SKM-1 (cell line): ENCODE measurements around the gene DACH1.

ENCODE experiments used
- DNase-seq: peaks from one replicate; lab custom pipeline; 2025; ENCODE audit not compliant: unreplicated experiment; lab: John Stamatoyannopoulos, UW

Gene DACH1

DNA sequence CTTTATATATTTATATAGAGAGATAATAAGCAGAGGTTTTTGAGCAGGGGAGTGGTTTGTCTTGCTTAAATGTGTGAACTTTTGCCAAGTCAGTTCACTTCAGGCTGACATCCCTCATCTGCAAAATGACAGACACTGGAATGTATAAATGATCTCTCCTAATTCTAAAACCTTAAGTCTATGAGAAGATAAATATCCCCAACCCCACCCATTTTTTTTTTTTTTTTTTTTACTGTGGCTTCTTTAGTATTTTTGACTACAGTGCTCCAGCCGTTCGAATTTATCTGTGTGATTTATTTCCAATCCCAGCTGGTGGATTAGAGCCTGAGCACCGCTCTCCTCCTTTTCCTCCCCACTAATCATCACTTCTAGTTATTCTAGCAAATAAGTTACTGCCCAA lies 234.8 kb downstream of the DACH1 start:
- no peak for DNase-seq

DNA sequence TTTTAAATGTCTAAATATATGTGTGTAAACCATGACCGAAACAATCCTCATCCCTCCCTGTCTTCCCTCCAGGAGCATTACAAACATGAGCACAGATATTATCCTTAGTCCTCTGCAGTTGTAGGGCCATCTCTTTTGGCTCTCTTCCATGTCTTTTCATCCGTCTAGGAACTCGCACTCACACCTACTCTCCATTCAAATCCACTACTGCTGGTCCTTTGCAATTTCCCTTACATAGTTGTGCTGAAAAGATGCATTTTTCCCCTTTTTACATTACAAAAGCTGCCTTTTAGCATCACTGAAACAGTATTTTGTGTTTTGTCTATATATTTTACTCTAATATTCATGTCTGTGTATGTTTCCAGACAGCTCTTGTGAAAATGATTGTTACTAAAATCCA lies 237.8 kb downstream of the DACH1 start:
- DNase-seq, result no peak

DNA sequence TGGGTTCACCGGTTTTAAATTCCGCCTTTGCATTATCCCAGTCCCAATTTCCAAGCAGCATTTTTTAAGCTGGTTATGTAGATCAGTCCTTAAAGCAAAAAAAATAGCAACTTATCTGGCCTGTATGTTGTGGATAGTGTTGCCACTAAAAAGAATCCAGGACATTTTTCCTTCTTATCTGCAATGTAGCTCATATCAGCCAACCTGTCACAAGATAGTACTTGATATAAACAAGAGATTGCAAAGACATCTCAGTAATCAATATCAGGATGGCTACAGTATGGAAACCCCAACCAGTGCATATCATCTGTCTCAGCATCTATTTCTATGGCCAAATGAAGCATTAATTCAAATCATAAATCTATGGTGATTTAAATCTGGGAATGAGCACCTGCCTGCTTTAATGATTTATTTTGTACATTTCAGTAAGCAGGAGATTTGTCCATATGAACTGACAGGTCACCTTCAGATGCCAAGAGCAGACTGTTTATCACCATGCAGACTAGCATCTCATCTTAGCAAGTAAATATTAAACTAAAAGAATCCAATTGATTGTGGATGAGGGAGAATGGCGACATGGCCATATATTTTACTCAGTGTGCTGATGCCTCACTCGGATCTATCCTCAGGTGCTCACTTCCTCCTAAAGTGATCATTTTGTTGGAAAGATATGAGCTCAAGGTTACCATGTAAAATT lies 240.4 kb downstream of the DACH1 start:
- DNase-seq, result no peak

DNA sequence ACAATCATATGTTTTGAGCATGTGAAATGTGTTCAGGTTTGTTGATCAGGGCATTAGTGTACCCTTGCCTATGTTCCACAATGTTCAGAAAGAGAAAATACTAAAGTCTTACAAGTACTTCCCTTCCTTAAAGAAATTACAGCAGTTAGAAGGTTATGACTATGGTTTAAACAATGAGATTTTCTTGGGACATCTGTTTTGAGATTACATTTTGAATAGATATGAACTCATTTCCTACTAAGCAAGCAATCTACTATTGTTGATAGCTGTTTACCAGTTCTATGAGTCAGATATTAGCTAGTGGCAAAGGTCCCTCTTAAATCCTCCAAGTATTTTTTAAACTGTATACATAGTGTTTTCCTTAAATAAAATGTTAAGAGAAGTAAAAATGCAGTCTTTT lies 241.3 kb downstream of the DACH1 start:
- no peak for DNase-seq

DNA sequence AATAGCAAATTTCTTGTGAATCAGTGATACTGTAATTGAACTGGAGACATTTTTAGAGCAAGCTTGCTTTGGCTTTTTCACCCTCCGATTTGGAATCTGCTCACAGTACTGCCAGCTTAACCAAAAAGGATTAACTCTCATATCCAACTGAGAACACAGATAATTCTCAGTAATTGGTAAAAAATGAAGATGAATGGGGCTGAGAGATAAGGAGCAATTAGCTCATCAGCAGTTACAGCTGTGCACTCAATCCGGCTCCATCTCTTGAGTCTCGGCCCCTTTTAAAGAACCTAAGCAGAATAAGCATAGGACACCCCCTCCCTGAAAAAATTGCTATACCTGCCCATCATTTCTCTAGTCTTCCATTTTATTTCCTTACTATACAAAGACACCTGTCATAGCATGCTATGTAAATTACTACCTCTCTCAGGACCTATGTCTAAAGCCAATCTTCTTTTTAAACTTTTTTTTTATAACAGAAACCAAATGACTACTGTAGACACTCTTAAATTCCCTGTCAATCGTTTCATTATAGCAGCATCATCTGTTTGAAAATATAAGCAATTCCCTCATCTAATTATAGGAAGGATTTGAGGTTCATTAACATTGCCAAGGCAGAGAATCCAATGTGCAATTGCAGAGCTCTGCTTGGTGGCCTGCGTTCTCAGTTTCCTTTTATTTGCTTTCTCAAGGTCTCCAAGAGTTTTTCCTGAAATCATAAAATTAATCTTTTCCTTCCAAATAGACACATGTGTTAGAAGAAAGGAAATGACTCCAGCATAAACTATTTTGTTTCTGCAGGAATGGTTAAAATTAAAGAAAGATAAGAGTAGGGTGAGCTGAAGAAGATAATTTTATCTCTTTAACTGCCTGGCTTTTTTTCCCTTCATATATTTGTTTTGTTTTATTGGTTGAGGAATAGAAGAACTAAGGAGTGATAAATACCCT lies 242.1 kb downstream of the DACH1 start:
- no peak for DNase-seq

DNA sequence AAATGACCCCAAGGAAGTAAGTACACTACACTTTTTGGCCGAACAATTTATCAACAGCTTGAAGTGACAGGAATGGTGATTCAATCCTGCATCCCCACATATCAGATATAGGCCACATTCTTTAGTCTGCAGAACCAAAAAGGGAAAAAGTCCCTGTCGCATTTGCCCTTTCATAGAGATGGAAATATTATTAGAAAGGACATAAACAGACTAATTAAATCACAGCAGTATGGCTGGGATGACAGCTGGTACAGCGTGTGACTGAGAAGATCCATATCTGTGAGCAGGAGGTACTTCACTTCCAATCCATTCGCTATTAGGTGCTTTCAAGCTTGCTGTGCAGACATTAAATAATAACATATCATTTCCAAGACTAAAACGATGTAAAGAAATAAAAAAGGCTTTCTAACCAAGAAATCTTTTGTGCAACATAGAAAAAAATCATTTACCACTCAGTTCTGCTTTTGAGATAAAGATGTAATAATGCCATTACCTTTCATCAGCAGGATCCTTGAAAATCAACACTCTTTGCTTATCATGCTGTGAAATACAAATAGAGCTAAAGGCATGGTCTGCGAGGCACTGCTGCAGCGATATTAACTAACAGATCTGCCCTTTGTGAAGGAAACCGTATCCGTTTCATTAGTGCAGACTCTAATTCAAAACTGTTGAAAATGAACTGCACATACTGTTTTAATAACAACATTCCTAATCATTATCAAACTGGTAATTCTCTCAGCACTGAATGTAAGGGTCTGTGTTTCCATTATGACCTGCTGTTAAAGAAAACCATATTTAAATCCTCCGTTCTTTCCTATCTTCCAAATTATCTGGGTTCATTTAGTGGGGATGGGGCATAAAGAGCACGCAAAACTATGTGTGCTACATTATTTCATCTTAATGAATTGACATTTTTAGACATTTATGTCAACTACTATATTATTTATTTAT lies 245.6 kb downstream of the DACH1 start:
- DNase-seq, result no peak

DNA sequence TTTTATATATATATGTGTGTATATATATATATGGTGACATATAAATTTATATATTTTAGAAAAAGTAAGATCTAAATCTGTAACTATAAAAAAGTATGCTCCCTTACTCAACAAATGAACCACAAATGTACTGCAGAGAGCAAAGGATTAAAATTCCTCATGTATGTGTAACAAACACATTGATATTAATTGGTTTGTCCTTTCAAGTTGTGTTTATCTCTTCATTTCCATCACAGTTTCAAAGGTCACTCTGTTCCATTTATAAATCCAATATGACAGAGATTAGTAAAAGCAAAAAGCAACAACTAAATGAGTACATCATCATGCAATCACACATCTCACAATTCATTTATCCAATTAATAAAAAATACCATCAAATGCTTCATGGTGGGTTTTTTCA lies 247.9 kb downstream of the DACH1 start:
- no peak for DNase-seq

DNA sequence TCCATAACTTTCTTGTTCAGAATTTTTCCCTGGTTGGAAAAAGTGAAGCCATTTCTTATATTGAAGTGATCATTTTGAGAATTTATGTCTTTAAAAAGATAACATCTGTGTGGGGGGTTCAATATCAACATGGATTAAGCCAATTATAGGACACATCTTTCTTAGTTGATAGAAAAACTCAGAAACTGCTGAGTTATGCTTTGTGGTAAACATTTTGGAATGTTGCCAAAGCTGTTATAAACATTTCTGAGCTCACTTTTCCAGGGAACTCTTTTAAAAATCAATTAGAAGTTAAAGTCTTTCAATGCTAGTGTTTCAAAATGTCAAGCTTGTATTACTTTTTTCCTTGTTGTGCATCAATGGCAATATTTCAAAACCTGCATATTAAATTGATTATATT lies 248.8 kb downstream of the DACH1 start:
- no peak for DNase-seq

DNA sequence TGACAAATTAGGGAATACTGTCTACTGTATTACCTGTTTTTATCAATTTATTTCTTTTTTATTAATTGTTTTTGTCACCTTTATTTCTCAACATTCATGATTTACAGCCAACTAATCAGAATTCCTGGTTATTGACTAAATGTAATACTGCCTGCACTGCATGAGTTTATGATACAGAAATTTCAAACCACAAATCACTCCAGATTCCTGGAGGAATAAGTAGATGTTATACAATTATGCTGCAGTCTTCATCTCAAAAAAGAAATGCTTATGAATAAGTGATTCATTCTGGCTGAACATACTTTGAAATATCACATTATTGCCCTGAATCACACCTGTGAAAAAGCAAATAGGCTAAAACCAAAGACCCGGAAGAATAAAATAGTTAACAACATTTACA lies 249.7 kb downstream of the DACH1 start:
- no peak for DNase-seq

DNA sequence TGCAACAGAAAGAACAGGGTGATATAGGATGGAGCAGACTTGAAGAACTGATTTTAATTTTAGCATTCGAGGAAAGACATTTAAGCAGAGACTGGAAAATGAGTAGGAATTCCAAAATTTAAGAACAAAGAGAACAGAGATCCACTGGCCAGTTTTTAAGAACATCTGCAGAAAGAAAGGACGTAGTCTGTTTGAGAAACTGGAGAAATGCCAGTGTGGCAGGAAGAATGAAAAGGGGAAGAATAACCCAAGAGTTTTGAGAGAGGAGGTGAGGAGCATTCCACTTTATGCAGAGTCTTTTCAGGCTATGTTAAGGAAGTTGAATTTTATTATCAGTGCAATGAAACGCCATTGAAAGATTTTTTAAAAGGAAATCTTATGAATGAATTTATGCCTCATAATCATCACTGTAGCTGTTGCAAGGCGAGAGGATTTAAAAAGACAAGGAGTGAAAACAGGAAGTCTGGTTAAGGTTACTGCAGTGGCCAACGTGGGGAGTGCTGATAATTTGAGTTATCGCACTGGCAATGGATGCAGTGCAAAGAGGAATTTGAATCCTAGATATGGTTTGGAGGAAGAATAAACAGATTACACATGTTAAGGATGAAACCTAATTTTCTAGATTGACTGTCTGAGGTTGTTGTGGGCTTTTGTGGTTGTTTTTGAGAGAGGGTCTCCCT lies 253.8 kb downstream of the DACH1 start:
- DNase-seq, result peak; percentile 38

DNA sequence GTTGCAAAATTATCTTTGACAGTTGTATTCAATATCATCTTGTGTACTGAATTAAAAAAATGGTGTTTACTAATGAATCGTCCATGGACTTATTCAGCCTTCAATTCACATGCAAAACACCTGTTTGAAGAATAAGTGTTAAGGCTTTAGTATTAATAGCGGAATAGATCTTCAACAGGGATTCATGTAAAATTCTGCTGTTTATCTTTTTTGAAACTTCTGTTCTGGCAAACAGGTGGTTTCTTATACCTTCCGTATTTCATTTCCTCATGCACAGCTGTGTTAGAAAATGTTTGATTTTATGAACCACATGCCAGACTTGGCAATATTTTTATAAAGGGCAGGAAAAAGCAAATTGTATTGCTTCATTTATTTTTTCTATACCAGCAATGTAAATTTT lies 255.7 kb downstream of the DACH1 start:
- no peak for DNase-seq

DNA sequence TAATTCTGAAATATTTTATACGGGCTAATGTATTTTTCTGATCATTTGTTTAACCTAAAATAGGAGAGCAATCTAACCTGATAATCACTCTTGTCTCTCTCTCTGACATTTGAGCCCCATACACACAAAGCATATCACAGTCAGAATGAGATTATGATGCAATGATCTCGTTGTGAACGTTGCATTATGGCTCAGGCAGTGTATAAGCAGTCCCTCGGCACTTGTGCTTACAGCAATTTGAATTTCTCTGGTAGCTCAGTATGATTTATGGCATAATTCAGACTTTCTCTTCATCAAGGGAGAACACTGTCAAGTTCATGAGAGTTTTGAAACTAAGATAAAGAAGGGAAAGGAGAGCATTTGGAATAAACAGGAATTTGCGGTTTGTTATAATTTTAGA lies 256.1 kb downstream of the DACH1 start:
- no peak for DNase-seq

DNA sequence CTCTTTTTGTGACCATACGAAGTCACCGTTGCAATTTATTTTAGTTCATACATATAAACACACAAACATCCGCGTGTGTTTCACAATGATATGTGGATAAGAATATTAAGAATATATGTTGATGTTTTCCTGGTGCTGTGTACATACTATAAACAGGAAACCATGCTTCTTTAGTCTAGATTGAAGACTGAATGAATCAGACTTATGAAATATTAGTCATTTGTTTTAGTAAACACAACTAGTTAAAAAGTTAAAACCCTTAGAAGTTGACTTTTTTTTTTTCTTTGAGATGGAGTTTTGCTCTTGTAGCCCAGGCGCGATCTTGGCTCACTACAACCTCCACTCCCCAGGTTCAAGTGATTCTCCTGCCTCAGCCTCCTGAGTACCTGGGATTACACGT lies 257.7 kb downstream of the DACH1 start:
- DNase-seq, result no peak

DNA sequence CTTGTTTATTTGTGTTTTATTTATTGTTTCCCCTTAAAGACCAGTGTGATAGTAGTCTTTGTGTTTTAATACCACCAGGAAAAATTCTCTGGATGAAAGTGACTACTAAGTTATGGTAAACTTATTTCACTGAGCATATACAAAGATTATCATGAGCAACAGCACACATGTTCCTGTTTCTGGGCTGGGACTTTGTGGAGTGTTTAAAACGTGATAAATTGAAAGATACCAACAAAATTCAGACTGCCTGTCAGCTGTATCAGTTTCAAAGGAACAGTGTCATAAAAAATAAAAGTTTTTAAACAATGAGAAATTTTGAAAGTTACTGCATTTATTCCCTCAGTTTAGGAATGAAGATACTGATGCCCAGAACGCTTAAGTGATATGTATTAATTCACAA lies 259.4 kb downstream of the DACH1 start:
- no peak for DNase-seq

DNA sequence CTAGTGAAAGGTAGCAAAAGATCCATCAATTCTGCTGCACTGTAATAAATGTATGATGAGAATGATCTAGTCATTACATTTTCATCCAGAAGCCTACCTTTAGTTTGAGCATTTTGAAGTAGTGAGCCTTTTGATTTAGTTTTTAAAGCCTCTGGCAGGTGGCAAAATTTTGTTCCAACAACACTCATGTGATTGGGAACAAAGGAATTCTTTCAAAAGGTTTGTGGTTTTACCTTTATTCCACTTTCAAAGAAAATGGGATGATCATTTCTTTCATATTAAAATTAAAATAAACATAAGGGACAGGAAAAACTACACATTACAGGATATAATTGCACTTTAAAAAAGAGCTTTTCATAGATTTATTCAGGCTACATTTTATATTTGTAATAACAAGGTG lies 260.2 kb downstream of the DACH1 start:
- DNase-seq, result no peak

DNA sequence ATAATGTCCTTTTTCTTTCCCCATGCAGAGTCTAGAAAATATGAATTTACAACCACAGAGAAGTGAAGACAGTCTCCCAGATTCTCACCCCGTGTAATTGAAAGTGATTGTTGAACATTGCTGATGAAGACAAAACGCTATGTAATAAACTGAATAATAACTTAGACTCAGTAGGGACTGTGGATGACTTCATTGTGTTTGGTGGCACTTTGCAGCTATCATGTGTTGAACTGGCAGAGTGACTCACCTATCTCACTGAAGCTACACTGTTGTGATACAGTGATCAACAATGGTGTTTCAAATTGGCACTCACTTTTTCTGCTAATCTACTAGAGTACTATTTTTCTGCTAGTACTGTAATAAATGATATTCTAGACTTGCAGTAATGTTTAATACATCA lies 261.3 kb downstream of the DACH1 start:
- DNase-seq, result no peak

DNA sequence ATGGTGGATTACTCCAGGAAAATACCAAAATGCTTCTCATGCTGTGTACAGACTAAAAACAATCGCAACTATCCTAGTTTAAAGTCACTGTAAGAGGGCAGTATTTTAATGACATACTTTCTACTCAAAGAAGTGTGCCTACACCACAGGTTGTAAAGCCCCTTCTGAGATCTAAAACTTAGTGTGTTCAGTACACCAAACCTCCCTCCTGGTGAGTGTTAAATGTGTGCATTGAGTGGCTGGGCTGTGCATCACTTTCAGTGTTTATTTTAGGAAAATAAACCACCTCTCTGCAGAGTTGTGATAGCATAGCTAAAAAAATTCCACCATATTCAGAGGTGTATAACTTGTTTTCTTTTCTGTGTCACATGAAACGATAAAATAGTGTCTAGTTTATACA lies 263.7 kb downstream of the DACH1 start:
- DNase-seq, result no peak

DNA sequence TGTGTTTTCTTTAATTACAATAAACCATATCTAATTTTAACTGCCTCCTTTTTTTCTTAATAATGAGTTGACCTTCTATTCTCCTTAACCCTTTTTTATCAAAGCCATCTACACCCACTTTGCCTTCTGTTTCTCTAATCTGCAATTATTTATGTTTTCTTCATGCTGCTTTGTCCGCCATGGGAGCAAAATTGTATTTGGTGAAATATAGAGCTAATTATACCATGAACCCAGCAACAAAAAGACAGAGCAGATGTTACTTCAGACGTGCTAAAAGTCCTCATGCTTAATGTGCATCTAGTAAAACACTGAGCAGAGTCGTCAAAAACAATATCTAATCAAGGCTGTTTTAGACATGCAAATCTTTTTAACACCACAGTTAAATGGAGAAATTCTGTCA lies 264.7 kb downstream of the DACH1 start:
- DNase-seq, result no peak

DNA sequence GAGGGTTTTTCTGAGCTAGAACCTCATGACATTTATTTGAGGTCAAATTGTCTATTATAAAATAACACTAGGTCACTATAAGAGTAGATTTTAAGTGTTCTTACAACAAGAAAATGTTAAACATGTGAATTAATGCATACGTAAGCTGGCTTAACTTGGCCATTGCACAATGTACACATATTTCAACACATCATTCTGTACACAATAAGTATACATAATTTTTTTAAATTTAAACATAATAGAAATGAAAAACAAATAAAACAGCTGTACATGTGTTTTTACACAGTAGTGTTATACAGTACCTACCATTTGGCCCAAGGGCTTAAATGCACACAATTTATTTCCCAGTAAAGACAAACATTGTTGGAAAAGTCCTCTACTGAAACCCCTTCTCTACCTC lies 269.9 kb downstream of the DACH1 start:
- DNase-seq, result no peak

DNA sequence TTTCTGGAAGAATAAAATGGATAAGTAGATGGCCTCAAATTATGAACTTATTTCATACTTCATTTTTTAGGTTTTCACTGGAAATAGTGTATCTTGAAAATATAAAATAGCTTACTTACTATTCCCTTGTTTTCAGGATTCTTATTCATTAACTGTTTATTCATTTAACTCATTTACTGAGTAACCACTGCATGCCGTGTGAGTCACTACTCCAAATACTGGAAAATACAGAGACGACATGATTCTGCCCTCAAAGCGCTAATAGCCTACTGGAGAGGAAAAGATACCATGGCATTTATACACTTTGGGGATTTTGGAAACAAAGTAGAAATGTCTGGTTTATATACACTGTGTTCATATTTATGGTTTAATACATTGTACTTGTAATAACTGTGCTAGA lies 270.9 kb downstream of the DACH1 start:
- DNase-seq, result no peak

DNA sequence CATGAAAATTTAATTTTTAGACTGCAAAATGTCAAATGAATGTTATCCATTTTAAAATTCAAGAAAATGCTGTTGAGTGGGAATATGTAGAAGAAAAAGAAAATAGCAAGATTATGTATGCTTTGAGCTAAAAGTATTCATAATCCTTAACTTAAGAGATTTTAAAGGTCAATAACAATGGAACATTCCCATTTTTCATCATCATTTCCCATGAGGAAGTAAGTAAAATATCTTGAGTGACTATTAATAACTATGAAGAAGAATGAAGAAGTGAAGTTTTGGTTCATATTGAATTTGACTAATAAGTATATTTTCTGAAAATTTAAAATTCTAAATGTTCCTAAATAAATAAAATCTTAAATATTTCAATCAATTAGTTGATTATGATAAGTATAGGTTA lies 273.4 kb downstream of the DACH1 start:
- DNase-seq, result no peak
